ENCODE data around the gene ABCA12.

Gene ABCA12

GRCh38 chr2:215038421-215038820, 100.0 kb downstream of the ABCA12 start:
- POLR2A ChIA-PET: no interaction called here

DNA sequence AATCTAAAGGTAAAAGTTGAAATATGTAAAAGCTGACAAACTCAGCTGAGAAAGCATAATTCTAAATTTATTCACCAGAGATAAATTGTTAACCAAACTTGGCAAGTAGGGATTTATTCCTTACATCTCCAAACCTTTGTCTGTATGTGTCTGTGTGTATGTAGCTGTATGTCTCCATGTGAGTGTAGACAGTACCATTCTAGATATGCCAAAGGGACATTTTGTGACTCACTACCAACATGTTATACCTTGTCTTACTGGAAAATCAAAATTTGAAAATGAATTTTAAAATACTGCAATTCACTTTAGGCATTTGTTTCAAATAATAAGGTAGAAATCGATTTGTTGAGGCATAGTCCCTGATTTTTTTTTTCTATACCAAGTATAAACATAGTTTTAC, 102.1 kb downstream of the ABCA12 start:
- DNase-seq (ENCODE audit: extremely low spot score): no peak

More at GRCh38 chr2:215038421-215038820, 100.0 kb downstream of the ABCA12 start:
- CTCF ChIA-PET: no interaction called here
- no peak for TF ChIP-seq CTBP1 (IDR thresholded peaks at IDR 0.05; ENCODE audit: borderline replicate concordance)
- DNase-seq (ENCODE audit: extremely low spot score): no peak

DNA sequence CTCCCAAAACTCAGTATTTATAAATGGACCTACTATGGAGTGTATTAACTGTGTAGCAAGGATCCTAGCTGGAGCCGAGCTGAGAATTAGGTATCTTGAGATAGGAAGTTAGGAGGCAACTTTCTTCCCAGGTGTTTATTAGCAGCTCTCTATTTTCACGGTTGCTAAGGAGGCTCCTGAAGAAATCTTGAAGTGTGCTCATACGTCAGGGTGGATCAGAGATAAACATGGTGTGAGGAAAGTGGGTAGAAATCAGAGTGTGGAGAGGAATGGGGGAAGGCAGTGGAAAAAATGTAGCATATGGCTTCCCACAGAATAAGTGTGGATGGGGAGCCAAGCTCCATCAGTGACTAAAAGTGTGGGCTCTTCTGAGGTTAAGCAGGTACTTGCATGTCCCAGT, 104.3 kb downstream of the ABCA12 start:
- no peak for TF ChIP-seq L3MBTL2 (conservative IDR thresholded peaks at IDR 0.05)
- no peak for TF ChIP-seq NFRKB (IDR thresholded peaks at IDR 0.05)
- no peak for TF ChIP-seq SUZ12 (IDR thresholded peaks at IDR 0.05)
- no peak for TF ChIP-seq SP1 (IDR thresholded peaks at IDR 0.05)
- no peak for TF ChIP-seq BHLHE40 (IDR thresholded peaks at IDR 0.05; ENCODE audit: borderline replicate concordance)
- no peak for TF ChIP-seq ELF4 (IDR thresholded peaks at IDR 0.05)
- no peak for TF ChIP-seq PKNOX1 (IDR thresholded peaks at IDR 0.05)
- no peak for TF ChIP-seq HDGF (IDR thresholded peaks at IDR 0.05; ENCODE audit: borderline replicate concordance)
- no peak for TF ChIP-seq ARNT (IDR thresholded peaks at IDR 0.05)
- TF ChIP-seq ZNF384 (IDR thresholded peaks at IDR 0.05): no peak
- no peak for TF ChIP-seq TARDBP (IDR thresholded peaks at IDR 0.05)
- no peak for TF ChIP-seq FOXK2 (IDR thresholded peaks at IDR 0.05)
- no peak for TF ChIP-seq LEF1 (IDR thresholded peaks at IDR 0.05; ENCODE audit: borderline replicate concordance)
- no peak for TF ChIP-seq FOXM1 (IDR thresholded peaks at IDR 0.05; ENCODE audit: borderline replicate concordance)
- no peak for TF ChIP-seq FOXA1 (IDR thresholded peaks at IDR 0.05)
- no peak for DNase-seq (ENCODE audit: extremely low spot score)
- ChIA-PET POLR2A (no interaction called here), CTCF (no interaction called here)

More for the DNA sequence above, 102.1 kb downstream of the ABCA12 start:
- ChIA-PET POLR2A (no interaction called here), CTCF (no interaction called here)
- TF ChIP-seq ELF4 (IDR thresholded peaks at IDR 0.05): no peak
- no peak for TF ChIP-seq SUZ12 (IDR thresholded peaks at IDR 0.05)
- TF ChIP-seq PKNOX1 (IDR thresholded peaks at IDR 0.05): no peak
- TF ChIP-seq ZNF384 (IDR thresholded peaks at IDR 0.05): no peak
- TF ChIP-seq ARNT (IDR thresholded peaks at IDR 0.05): no peak

GRCh38 chr2:215032153-215032552, 106.3 kb downstream of the ABCA12 start:
- CTCF ChIA-PET: no interaction called here
- no peak for DNase-seq (ENCODE audit: extremely low spot score)
- POLR2A ChIA-PET: no interaction called here
- TF ChIP-seq NFRKB (IDR thresholded peaks at IDR 0.05) (no peak), ELF4 (IDR thresholded peaks at IDR 0.05) (no peak), HDGF (IDR thresholded peaks at IDR 0.05; ENCODE audit: borderline replicate concordance) (no peak), FOXM1 (IDR thresholded peaks at IDR 0.05; ENCODE audit: borderline replicate concordance) (no peak), CTBP1 (IDR thresholded peaks at IDR 0.05; ENCODE audit: borderline replicate concordance) (no peak), FOXA1 (IDR thresholded peaks at IDR 0.05) (no peak), L3MBTL2 (conservative IDR thresholded peaks at IDR 0.05) (no peak), LEF1 (IDR thresholded peaks at IDR 0.05; ENCODE audit: borderline replicate concordance) (no peak), ZNF384 (IDR thresholded peaks at IDR 0.05) (no peak), ARNT (IDR thresholded peaks at IDR 0.05) (no peak), TARDBP (IDR thresholded peaks at IDR 0.05) (no peak), BHLHE40 (IDR thresholded peaks at IDR 0.05; ENCODE audit: borderline replicate concordance) (no peak), SP1 (IDR thresholded peaks at IDR 0.05) (no peak), SUZ12 (IDR thresholded peaks at IDR 0.05) (no peak), FOXK2 (IDR thresholded peaks at IDR 0.05) (no peak), PKNOX1 (IDR thresholded peaks at IDR 0.05) (no peak)

DNA sequence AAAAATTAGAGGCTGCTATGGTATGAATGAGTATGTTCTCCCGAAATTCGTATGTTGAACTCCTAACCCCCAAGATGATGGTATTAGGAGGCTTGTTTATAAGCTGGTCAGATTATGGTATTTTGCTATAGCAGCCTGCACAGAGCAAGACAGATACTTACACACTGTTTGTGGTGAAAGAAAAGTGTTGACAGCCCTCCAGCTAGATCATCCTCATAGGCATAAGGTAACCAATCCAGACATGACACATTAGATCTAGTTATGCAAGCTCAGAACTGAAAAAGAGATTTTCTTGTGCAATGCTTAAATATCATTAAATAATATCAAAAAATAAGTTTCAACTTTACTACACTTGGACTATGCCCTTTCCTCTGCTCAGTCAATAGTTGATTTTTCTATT, 107.1 kb downstream of the ABCA12 start:
- ChIA-PET POLR2A (no interaction called here), CTCF (no interaction called here)
- DNase-seq (ENCODE audit: extremely low spot score): no peak
- TF ChIP-seq ARNT (IDR thresholded peaks at IDR 0.05) (no peak), BHLHE40 (IDR thresholded peaks at IDR 0.05; ENCODE audit: borderline replicate concordance) (no peak), FOXM1 (IDR thresholded peaks at IDR 0.05; ENCODE audit: borderline replicate concordance) (no peak), PKNOX1 (IDR thresholded peaks at IDR 0.05) (no peak), LEF1 (IDR thresholded peaks at IDR 0.05; ENCODE audit: borderline replicate concordance) (no peak), CTBP1 (IDR thresholded peaks at IDR 0.05; ENCODE audit: borderline replicate concordance) (no peak), ELF4 (IDR thresholded peaks at IDR 0.05) (no peak), FOXK2 (IDR thresholded peaks at IDR 0.05) (no peak), HDGF (IDR thresholded peaks at IDR 0.05; ENCODE audit: borderline replicate concordance) (no peak), SUZ12 (IDR thresholded peaks at IDR 0.05) (no peak), L3MBTL2 (conservative IDR thresholded peaks at IDR 0.05) (no peak), NFRKB (IDR thresholded peaks at IDR 0.05) (no peak)

- TF ChIP-seq BHLHE40 (IDR thresholded peaks at IDR 0.05; ENCODE audit: borderline replicate concordance): no peak
- TF ChIP-seq PKNOX1 (IDR thresholded peaks at IDR 0.05): no peak
- no peak for TF ChIP-seq LEF1 (IDR thresholded peaks at IDR 0.05; ENCODE audit: borderline replicate concordance)
- no peak for TF ChIP-seq ARNT (IDR thresholded peaks at IDR 0.05)
- no peak for TF ChIP-seq SP1 (IDR thresholded peaks at IDR 0.05)
- no peak for TF ChIP-seq SUZ12 (IDR thresholded peaks at IDR 0.05)
- no peak for TF ChIP-seq TARDBP (IDR thresholded peaks at IDR 0.05)
- no peak for TF ChIP-seq ELF4 (IDR thresholded peaks at IDR 0.05)
- TF ChIP-seq FOXK2 (IDR thresholded peaks at IDR 0.05): no peak
- TF ChIP-seq ZNF384 (IDR thresholded peaks at IDR 0.05): no peak
- TF ChIP-seq NFRKB (IDR thresholded peaks at IDR 0.05): no peak
These were observed 108.5 kb downstream of the ABCA12 start for GRCh38 chr2:215029936-215030335.

More at GRCh38 chr2:215029936-215030335, 108.5 kb downstream of the ABCA12 start:
- ChIA-PET CTCF (interaction anchor here (0.5 kb wide), 1 partner anchor 254 kb away, joined by 3 read pairs; no protein-coding TSS in a partner anchor), POLR2A (no interaction called here)
- no peak for DNase-seq (ENCODE audit: extremely low spot score)

Data from HEK293T (cell line).